LNCaP clone FGC (cell line): ENCODE measurements around the gene MYL12A.

Experiments
- DNase-seq: peaks from one replicate; pipeline ENCODE4 v3.0.0-alpha.2; 2011; ENCODE audit warnings: low read depth
- H3K4me3 ChIP-seq: 2 replicates; pipeline ENCODE4 v1.5.1; 2011; ENCODE audit warnings: mild to moderate bottlenecking, low read depth, low read length, control low read depth
- TF ChIP-seq, protein P1 (sequence below): IDR thresholded peaks from 2 replicates; pipeline ENCODE4 v1.5.1; 2012; ENCODE audit warnings: mild to moderate bottlenecking; ENCODE audit not compliant: control insufficient read depth, insufficient read depth; ENCODE audit errors: extremely low read depth

Gene MYL12A

DNA sequence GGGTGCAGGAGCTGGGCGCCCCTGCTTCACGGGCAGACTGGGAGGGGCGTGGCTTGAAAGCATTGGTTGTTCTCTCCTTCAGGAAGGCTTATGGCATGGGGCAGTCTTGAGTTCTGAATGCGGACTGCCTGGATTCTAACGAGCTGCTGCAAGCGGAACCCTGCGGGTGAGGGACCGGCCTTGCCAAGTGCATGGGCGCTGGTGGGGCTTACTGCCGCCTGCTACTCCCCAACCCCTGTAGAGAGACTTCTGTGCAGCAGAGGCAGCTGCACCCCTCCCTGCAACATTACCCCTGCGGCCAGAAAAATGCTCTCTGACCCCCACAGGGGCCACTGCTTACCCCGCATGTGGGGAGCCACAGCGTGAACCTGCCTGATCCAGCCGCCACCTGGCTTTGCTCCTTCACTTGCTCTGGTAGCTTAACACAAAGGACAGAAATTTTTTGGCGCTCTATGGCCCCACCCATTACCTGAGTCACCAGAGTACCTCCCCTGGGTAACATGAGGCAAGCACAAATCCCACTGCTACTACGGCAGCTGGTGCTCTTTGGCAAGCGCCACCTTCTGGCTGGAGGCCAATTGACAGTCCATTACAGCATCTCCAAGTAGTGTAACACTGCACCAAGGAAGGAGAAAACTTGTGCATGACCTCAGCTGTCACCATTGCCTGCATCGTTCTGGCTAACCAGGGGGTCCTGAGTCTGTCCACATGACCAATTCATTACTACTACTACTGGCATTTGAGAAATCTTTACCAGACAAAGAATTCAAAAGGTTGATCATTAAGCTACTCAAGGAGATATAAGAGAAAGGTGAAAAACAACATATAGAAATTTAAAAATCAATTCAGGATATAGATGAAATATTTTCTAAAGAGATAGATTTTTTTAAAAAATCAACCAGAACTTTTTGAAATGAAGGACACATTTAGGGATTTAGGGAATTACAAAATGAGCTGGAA is 49.7 kb downstream of the MYL12A start:
- no peak overlapping the region for H3K4me3 ChIP-seq
- no peak for DNase-seq

DNA sequence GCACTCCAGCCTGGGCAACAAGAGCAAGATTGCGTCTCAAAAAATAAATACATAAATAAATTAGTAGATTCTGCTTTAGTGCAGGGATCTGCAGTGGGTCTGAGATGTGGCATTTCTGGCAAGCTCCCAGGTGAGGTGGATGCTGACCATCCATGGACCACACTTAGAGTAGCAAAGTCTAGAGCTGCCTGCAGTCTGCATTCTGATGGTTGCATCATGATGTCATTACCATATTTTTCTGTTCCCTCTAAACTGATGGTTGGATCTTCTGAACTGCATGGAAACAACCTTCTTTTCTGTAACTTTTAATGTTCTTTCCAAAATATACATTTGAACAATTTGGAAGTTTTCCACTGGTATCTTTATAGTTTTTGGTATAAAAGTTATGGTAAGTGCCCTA is 57.2 kb downstream of the MYL12A start:
- TF ChIP-seq, protein P1, sequence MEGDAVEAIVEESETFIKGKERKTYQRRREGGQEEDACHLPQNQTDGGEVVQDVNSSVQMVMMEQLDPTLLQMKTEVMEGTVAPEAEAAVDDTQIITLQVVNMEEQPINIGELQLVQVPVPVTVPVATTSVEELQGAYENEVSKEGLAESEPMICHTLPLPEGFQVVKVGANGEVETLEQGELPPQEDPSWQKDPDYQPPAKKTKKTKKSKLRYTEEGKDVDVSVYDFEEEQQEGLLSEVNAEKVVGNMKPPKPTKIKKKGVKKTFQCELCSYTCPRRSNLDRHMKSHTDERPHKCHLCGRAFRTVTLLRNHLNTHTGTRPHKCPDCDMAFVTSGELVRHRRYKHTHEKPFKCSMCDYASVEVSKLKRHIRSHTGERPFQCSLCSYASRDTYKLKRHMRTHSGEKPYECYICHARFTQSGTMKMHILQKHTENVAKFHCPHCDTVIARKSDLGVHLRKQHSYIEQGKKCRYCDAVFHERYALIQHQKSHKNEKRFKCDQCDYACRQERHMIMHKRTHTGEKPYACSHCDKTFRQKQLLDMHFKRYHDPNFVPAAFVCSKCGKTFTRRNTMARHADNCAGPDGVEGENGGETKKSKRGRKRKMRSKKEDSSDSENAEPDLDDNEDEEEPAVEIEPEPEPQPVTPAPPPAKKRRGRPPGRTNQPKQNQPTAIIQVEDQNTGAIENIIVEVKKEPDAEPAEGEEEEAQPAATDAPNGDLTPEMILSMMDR: no peak
- H3K4me3 ChIP-seq: no peak overlapping the region
- DNase-seq: no peak

More for the DNA sequence above, 49.7 kb downstream of the MYL12A start:
- TF ChIP-seq, protein P1: 0 out of 2 replicates have a peak, but pooled peaks have one; percentile 17

DNA sequence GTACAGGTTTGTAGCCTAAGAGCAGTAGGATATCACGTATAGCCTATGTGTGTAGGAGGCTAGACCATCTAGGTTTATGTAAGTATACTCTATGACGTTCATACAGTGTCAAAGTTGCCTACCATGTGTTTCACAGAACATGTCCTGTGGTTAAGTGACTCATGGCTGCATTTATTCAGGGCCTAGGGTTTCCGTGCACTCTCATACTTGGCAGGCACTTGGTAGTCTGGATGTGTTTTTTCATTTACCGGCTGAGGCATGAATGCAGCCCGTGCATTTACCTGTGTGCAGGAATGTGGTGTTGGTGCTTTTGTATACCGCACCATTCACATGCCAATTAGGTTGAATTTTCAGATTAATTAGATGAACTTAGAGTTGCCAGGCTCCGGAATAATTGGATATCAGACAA is 57.8 kb downstream of the MYL12A start:
- DNase-seq: no peak
- no peak overlapping the region for H3K4me3 ChIP-seq
- TF ChIP-seq, protein P1: no peak
